Endothelial cell of umbilical vein (primary cell): ENCODE results near the gene IPO4.

Experiments used
- CTCF ChIP-seq, 2 donors: IDR thresholded peaks; 1 replicate in 1 of 2; 2 replicates in 1 of 2; pipeline ENCODE4 v1.5.1; 2011; ENCODE audit warnings: low read length in 2 of 2, mild to moderate bottlenecking in 2 of 2, moderate library complexity in 2 of 2, control low read depth in 1 of 2, inconsistent platforms in 1 of 2, low read depth in 1 of 2; ENCODE audit not compliant: insufficient read depth in 1 of 2; ENCODE audit errors: extremely low read depth in 1 of 2
- EZH2 ChIP-seq: IDR thresholded peaks from 2 replicates; pipeline ENCODE4 v1.6.1; 2012; ENCODE audit warnings: borderline replicate concordance, low read depth, mild to moderate bottlenecking, moderate library complexity, low read length, inconsistent platforms; ENCODE audit not compliant: severe bottlenecking
- FOS ChIP-seq: IDR thresholded peaks from 2 replicates; pipeline ENCODE4 v1.6.1; 2011; ENCODE audit warnings: mild to moderate bottlenecking, low read length, moderate library complexity, borderline replicate concordance; ENCODE audit not compliant: insufficient read depth
- POLR2AphosphoS5 ChIP-seq: IDR thresholded peaks from 2 replicates; pipeline ENCODE4 v1.6.1; 2012; ENCODE audit warnings: low read depth, mild to moderate bottlenecking, control low read depth, low read length, moderate library complexity; ENCODE audit not compliant: insufficient read depth

GRCh38 chr14:24172871-24173281 is 15.7 kb downstream of the IPO4 start:
- no peak for TF ChIP-seq CTCF (IDR thresholded peaks at IDR 0.05; ENCODE audit: extremely low read depth in 1 of 2, insufficient read depth in 1 of 2, low read depth in 1 of 2, low read length in 2 of 2)
- no peak for TF ChIP-seq FOS
- no peak for TF ChIP-seq EZH2
- no peak for TF ChIP-seq POLR2AphosphoS5
